Gastroesophageal sphincter (tissue), 3 donors: Measurements from ENCODE around the gene SLC24A3.

ENCODE experiments used
- CTCF ChIP-seq, 4 experiments: fragments of 200-600 bp in 2 of 4; fragments of 450-650 bp in 2 of 4; sonication (generic) in 1 of 4; IDR thresholded peaks; one replicate each; pipeline ENCODE4 v1.5.1; 2017 to 2019; ENCODE audit warnings: antibody characterized with exemption in 4 of 4, mild to moderate bottlenecking in 2 of 4, moderate library complexity in 2 of 4
- EP300 ChIP-seq: sonication (generic); formaldehyde crosslinking; IDR thresholded peaks from one replicate; pipeline ENCODE4 v1.6.1; 2017; ENCODE audit warnings: antibody characterized with exemption, mild to moderate bottlenecking
- POLR2A ChIP-seq, 2 donors: fragments of 450-650 bp; IDR thresholded peaks; one replicate each; pipeline ENCODE4 v1.6.1; 2017; ENCODE audit warnings: antibody characterized with exemption in 2 of 2, mild to moderate bottlenecking in 2 of 2, moderate library complexity in 1 of 2
- POLR2AphosphoS5 ChIP-seq: sonication (generic); formaldehyde crosslinking; IDR thresholded peaks from one replicate; pipeline ENCODE4 v1.6.1; 2017; ENCODE audit warnings: antibody characterized with exemption

GRCh38 chr20:19291024-19291817 lies 78.8 kb downstream of the SLC24A3 start:
- TF ChIP-seq CTCF (IDR thresholded peaks at IDR 0.05) (no peak), POLR2A (IDR thresholded peaks at IDR 0.05) (no peak), POLR2AphosphoS5 (no peak), EP300 (no peak)
